Cardiac fibroblast (primary cell): ENCODE results near the gene PLEKHG5.

ENCODE experiments used
- DNase-seq, 2 donors: peaks; one replicate each; pipeline versions ENCODE4 v3.0.0 to v3.0.0-alpha.2; 2010; ENCODE audit warnings: low read depth in 2 of 2
- H3K4me3 ChIP-seq, 2 donors: replicated peaks in 1 of 2; 1 replicate in 1 of 2; 2 replicates in 1 of 2; pipeline ENCODE4 v1.5.1; 2011; ENCODE audit warnings: low read depth in 2 of 2, low read length in 2 of 2, mild to moderate bottlenecking in 2 of 2, moderate library complexity in 1 of 2
- CTCF ChIP-seq: IDR thresholded peaks from one replicate; pipeline ENCODE4 v1.5.1; 2011; ENCODE audit warnings: low read depth, mild to moderate bottlenecking, low read length, inconsistent platforms

The PLEKHG5 gene

GRCh38 chr1:6417961-6418667, 73.4 kb downstream of the PLEKHG5 start:
- no peak for TF ChIP-seq CTCF
- DNase-seq = no peak
- no peak overlapping the region for H3K4me3 ChIP-seq
